Measurements from ENCODE around the gene ACVRL1.

- TF ChIP-seq, protein P1, sequence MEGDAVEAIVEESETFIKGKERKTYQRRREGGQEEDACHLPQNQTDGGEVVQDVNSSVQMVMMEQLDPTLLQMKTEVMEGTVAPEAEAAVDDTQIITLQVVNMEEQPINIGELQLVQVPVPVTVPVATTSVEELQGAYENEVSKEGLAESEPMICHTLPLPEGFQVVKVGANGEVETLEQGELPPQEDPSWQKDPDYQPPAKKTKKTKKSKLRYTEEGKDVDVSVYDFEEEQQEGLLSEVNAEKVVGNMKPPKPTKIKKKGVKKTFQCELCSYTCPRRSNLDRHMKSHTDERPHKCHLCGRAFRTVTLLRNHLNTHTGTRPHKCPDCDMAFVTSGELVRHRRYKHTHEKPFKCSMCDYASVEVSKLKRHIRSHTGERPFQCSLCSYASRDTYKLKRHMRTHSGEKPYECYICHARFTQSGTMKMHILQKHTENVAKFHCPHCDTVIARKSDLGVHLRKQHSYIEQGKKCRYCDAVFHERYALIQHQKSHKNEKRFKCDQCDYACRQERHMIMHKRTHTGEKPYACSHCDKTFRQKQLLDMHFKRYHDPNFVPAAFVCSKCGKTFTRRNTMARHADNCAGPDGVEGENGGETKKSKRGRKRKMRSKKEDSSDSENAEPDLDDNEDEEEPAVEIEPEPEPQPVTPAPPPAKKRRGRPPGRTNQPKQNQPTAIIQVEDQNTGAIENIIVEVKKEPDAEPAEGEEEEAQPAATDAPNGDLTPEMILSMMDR (optimal IDR thresholded peaks at IDR 0.05 in 1 of 3, IDR thresholded peaks at IDR 0.05 in 1 of 3, conservative IDR thresholded peaks at IDR 0.05 in 1 of 3; ENCODE audit: extremely low read depth in 1 of 3, insufficient read depth in 2 of 3, low read length in 3 of 3) = no peak
- TF ChIP-seq EZH2 (IDR thresholded peaks at IDR 0.05; ENCODE audit: low read length) = no peak
Measured at GRCh38 chr12:51953864-51954263, 46.6 kb downstream of the ACVRL1 start.

All from keratinocyte (primary cell).